ENCODE data around the gene PDGFA. TPM values are rescaled to one million over a fixed set of nuclear protein-coding genes. Genes with fewer than 3 reads are reported as not detected.

Gene PDGFA
- total and polyA plus RNA-seq, 7 donors, result 9.1 to 30.4 (median 15.9) TPM

GRCh38 chr7:543501-544337, 24.1 kb upstream of the PDGFA start:
- DNase-seq, result no peak
- no peak for TF ChIP-seq CTCF (IDR thresholded peaks at IDR 0.05)
- 77 to 85% (median 80%) methylated on average over 18 of the region's 18 CpGs for WGBS, 3 donors
- Histone ChIP-seq H3K36me3 (ENCODE audit: insufficient read depth in 1 of 2, low read depth in 1 of 2) (no peaks in the 10 kb centered on the region), H3K4me3 (no peak overlapping the region), H3K4me1 (no peaks in the 10 kb centered on the region), H3K9me3 (no peaks in the 10 kb centered on the region), H3K27me3 (ENCODE audit: insufficient read depth in 3 of 3, low read length in 2 of 3) (peaks cover 0 to 9% (median 0%) of the 10 kb centered on the region in 3 donors), H3K27ac (no peak overlapping the region)
- intact Hi-C loops (cut with DNase I), result loop anchor here in 1 of 2 donors (5.0 kb wide), 1 partner anchor 59 kb away; no protein-coding TSS in a partner anchor
- no peak for ATAC-seq

- H3K9me3 ChIP-seq, result no peaks in the 10 kb centered on the region
- intact Hi-C loops (cut with DNase I), result loop anchor here in 1 of 2 donors (5.0 kb wide), 1 partner anchor 59 kb away; no protein-coding TSS in a partner anchor
- H3K4me1 ChIP-seq, result no peaks in the 10 kb centered on the region
- peak in 3 of 4 donors; percentile 21 to 43 (median 34) for ATAC-seq
- no peak for TF ChIP-seq CTCF (IDR thresholded peaks at IDR 0.05)
- no peak overlapping the region for H3K4me3 ChIP-seq
- H3K36me3 ChIP-seq (ENCODE audit: insufficient read depth in 1 of 2, low read depth in 1 of 2), result no peaks in the 10 kb centered on the region
- peak in 1 of 2 donors; percentile 62 for DNase-seq
- WGBS, 3 donors, result 34 to 48% (median 40%) methylated on average over 26 to 27 of the region's 27 CpGs
- H3K27ac ChIP-seq, result no peak overlapping the region
- H3K27me3 ChIP-seq (ENCODE audit: insufficient read depth in 3 of 3, low read length in 2 of 3), result peaks cover 0 to 9% (median 0%) of the 10 kb centered on the region in 3 donors
Observed at GRCh38 chr7:542713-543500, 23.3 kb upstream of the PDGFA start.

GRCh38 chr7:542131-542712, 22.6 kb upstream of the PDGFA start:
- Histone ChIP-seq H3K4me1 (no peaks in the 10 kb centered on the region), H3K36me3 (ENCODE audit: insufficient read depth in 1 of 2, low read depth in 1 of 2) (no peaks in the 10 kb centered on the region), H3K27ac (no peak overlapping the region), H3K27me3 (ENCODE audit: insufficient read depth in 3 of 3, low read length in 2 of 3) (peaks cover 0 to 9% (median 0%) of the 10 kb centered on the region in 3 donors), H3K9me3 (no peaks in the 10 kb centered on the region), H3K4me3 (no peak overlapping the region)
- no peak for ATAC-seq
- intact Hi-C loops (cut with DNase I), result loop anchor here in 1 of 2 donors (5.0 kb wide), 1 partner anchor 60 kb away; no protein-coding TSS in a partner anchor
- TF ChIP-seq CTCF (IDR thresholded peaks at IDR 0.05), result no peak
- DNase-seq, result no peak
- WGBS, 3 donors, result 81 to 93% (median 87%) methylated on average over 28 of the region's 28 CpGs

GRCh38 chr7:541661-542060, 22.0 kb upstream of the PDGFA start:
- intact Hi-C loops (cut with DNase I), result loop anchor here in 1 of 2 donors (5.0 kb wide), 1 partner anchor 61 kb away; no protein-coding TSS in a partner anchor
- H3K4me1 ChIP-seq, result no peaks in the 10 kb centered on the region
- no peaks in the 10 kb centered on the region for H3K9me3 ChIP-seq
- DNase-seq, result no peak
- no peaks in the 10 kb centered on the region for H3K36me3 ChIP-seq (ENCODE audit: insufficient read depth in 1 of 2, low read depth in 1 of 2)
- TF ChIP-seq CTCF (IDR thresholded peaks at IDR 0.05), result no peak
- 92 to 95% (median 92%) methylated on average over 17 of the region's 17 CpGs for WGBS, 3 donors
- ATAC-seq, result no peak
- peaks cover 0 to 9% (median 0%) of the 10 kb centered on the region in 3 donors for H3K27me3 ChIP-seq (ENCODE audit: insufficient read depth in 3 of 3, low read length in 2 of 3)
- H3K27ac ChIP-seq, result no peak overlapping the region
- no peak overlapping the region for H3K4me3 ChIP-seq
